GM18870 (cell line): ENCODE data around the gene RHO.

Experiments used
- ATAC-seq: cut with Tn5 transposase; IDR thresholded peaks from one replicate; pipeline ENCODE4 v1.9.1; 2021; ENCODE audit warnings: moderate library complexity; ENCODE audit not compliant: unreplicated experiment

Gene RHO

DNA sequence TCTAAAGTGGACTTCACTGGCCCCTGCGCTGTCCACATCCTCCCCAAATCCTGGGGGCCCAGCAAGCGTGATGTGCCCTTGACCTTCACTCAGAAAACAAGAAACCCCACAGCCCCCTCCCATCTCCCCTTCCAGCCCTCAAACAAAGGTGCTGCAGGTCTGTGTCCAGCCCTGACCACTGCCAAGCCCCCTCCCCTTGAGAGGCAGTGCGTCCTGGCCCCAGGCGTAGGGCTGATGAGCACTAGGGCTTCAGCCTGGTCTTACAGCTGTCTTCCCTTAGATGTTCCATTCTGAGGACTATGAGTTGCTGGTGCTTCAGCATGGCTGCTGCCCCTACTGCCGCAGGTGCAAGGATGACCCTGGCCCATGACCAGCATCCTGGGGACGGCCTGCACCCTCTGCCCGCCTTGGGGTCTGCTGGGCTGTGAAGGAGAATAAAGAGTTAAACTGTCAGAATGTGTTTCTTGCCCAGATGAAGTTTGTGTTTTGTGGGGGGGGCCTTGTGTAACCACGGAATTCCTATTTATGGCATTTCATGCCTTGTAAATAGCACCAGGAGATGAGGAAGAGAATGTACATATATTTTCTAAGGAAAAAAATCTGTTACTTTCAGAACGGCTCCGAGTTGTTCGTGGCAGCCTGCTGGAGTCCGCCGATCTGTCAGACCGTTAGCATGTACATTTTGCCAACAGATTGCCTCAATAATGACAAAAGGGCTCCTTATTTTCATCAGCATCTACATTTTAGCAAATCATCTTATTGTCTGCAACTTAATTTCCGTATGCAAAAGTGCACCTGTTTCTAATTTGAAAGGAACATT is 8.3 kb upstream of the RHO start:
- no peak for ATAC-seq

DNA sequence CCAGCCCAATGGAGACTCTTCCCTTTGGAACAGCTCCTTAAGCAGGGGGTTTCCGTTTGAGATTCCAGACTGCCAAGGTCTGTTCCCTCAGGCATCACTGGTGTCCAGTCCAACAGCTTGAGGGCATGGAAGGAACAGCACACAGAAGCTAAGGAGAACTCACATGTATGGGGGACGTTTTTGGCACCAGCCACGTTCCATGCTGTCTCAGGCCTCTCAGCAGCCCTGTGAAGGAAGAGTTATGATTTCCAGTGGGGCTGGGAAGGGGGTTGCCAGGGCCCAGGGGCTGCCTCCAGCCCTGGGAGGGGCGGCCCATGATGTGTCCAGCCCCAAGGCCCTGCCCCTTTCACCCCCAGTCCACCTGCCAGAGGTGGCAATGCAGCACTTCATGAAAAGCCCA is 7.5 kb upstream of the RHO start:
- no peak for ATAC-seq

DNA sequence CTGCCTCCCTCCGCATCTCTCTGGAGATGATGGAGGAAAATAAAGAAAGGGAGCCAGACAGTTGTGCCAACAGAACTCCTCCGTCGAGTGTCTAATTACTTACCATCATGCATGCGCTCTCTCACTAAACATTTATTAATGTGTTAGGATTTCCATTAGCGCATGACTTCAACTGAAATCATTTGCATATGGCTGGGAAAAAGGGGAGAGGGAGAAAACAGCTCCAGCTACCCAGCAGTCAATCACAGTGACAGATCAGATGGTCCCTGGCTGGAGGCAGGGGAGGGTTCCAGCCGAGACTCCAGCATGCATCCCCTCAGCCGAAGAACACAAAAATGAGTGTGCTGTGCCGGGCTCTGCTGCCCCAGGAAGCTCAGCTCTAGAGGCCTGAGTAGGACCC is 6.8 kb upstream of the RHO start:
- ATAC-seq = no peak

DNA sequence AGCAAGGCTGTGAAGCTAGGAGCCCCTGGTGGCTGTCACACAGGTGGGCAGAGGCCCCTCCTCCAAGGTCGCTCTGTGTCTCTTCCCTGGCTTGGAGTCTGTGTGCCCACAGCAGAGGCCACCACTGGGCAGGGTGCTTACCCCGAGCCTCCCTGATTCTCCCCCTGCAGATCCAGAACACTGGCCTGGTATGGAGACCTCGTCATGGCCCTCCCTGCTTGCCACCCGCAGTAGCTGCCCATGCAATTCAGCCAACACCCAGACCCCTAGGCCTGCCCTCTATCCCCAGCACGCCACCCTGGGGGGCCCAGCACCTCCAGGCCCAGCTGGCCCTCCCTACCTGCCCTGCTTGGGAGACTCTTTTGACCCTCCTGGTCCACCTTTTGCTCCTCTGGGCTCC is 5.5 kb upstream of the RHO start:
- ATAC-seq = no peak

DNA sequence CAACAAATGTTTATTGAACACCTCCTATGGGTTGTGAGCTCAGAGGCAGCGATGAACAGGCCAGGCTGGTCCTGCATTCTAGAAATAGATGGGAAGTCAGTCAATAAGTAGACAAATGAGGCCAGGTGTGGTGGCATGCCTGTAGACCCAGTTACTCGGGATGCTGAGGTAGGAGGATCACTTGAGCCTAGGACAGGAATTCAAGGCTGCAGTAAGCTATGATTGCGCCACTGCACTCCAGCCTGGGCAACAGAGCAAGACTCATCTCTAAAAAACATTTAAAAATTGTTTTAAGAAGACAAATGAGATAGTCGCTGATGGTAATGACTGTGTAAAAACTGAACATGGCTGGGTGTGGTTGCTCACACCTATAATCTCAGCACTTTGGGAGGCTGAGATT is 4.4 kb upstream of the RHO start:
- no peak for ATAC-seq

DNA sequence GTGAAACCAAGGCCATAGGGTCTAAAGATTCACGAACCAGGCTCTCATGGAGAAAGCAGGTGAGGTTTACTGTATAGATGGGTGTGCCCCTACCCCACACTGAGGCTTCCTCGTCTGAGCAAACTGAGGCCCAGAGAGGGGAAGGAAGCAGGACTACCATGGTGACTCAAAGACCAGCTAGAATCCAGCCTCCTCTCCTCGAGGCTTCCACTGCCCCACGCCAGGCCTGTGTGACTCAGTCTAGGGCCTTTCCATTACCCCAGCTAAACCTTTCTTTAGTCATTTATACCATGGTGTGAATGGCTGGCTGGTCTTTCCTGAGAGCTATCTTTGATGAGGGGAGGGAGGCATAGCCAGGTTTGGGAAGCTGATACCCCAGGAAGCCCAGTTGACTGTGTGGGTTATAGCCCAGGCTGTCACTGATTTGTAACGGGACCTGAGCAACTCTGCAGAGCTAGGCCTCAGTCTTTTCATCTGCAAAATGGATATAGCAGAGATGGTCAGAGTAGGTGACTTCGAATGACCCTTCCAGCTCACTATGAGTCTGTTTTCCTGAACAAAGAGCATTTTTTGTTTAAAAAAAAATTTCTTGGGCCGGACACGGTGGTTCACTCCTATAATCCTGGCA is 3.0 kb upstream of the RHO start:
- no peak for ATAC-seq

DNA sequence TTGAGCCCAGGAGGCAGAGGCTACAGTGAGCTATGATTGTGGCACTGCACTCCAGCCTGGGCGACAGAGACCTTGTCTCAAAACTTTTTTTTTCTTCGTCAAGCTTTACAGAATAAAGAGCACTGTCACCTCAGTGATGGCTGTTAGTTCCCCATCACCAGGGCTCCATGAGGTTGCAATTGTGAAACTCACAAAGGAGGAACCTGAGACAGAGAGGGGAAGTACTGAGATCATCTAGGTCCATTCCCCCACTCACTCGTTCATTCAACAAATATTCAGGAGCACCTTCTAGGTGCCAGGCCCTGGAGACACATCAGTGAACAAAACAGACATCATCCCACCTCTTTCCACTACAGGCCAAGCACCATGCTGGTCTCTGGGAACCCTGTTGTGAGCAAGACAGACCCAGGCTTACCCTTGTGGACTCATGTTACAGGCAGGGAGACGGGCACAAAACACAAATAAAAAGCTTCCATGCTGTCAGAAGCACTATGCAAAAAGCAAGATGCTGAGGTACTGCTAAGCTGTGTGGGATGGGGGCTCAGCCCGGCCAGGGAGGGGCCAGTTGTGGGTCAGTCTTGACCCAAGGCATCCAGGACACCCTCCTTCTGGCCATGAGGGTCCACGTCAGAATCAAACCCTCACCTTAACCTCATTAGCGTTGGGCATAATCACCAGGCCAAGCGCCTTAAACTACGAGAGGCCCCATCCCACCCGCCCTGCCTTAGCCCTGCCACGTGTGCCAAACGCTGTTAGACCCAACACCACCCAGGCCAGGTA is 2.1 kb upstream of the RHO start:
- ATAC-seq = no peak

DNA sequence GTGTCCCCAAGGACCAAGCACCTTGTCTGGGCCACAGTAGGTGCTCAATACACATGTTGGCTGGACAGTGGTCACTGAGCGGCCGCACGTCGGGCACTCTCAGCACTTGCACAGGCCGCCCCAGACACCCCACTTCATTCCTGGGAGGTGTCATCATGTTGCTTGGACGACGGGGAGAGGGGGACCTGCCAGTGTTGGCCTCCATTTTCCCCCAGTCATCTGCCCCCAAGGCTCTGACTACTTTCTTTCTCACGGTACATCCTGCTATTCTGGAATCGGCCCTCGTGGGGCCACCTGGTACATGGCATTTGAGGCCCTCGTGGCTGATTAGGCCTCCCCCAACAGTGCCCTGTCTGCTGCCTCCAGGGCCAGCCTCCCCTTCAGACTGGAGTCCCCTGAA is 1.2 kb upstream of the RHO start:
- no peak for ATAC-seq

DNA sequence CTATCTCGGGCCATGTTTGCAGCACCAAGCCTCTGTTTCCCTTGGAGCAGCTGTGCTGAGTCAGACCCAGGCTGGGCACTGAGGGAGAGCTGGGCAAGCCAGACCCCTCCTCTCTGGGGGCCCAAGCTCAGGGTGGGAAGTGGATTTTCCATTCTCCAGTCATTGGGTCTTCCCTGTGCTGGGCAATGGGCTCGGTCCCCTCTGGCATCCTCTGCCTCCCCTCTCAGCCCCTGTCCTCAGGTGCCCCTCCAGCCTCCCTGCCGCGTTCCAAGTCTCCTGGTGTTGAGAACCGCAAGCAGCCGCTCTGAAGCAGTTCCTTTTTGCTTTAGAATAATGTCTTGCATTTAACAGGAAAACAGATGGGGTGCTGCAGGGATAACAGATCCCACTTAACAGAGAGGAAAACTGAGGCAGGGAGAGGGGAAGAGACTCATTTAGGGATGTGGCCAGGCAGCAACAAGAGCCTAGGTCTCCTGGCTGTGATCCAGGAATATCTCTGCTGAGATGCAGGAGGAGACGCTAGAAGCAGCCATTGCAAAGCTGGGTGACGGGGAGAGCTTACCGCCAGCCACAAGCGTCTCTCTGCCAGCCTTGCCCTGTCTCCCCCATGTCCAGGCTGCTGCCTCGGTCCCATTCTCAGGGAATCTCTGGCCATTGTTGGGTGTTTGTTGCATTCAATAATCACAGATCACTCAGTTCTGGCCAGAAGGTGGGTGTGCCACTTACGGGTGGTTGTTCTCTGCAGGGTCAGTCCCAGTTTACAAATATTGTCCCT is 1.2 kb downstream of the RHO start:
- no peak for ATAC-seq

DNA sequence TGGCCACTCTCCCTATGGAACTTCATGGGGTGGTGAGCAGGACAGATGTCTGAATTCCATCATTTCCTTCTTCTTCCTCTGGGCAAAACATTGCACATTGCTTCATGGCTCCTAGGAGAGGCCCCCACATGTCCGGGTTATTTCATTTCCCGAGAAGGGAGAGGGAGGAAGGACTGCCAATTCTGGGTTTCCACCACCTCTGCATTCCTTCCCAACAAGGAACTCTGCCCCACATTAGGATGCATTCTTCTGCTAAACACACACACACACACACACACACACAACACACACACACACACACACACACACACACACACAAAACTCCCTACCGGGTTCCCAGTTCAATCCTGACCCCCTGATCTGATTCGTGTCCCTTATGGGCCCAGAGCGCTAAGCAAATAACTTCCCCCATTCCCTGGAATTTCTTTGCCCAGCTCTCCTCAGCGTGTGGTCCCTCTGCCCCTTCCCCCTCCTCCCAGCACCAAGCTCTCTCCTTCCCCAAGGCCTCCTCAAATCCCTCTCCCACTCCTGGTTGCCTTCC is 1.9 kb downstream of the RHO start:
- ATAC-seq = no peak

DNA sequence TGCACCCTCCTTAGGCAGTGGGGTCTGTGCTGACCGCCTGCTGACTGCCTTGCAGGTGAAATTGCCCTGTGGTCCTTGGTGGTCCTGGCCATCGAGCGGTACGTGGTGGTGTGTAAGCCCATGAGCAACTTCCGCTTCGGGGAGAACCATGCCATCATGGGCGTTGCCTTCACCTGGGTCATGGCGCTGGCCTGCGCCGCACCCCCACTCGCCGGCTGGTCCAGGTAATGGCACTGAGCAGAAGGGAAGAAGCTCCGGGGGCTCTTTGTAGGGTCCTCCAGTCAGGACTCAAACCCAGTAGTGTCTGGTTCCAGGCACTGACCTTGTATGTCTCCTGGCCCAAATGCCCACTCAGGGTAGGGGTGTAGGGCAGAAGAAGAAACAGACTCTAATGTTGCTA is 2.4 kb downstream of the RHO start:
- no peak for ATAC-seq

DNA sequence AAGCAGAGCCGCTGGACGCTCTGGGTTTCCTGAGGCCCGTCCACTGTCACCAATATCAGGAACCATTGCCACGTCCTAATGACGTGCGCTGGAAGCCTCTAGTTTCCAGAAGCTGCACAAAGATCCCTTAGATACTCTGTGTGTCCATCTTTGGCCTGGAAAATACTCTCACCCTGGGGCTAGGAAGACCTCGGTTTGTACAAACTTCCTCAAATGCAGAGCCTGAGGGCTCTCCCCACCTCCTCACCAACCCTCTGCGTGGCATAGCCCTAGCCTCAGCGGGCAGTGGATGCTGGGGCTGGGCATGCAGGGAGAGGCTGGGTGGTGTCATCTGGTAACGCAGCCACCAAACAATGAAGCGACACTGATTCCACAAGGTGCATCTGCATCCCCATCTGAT is 3.3 kb downstream of the RHO start:
- ATAC-seq = no peak

DNA sequence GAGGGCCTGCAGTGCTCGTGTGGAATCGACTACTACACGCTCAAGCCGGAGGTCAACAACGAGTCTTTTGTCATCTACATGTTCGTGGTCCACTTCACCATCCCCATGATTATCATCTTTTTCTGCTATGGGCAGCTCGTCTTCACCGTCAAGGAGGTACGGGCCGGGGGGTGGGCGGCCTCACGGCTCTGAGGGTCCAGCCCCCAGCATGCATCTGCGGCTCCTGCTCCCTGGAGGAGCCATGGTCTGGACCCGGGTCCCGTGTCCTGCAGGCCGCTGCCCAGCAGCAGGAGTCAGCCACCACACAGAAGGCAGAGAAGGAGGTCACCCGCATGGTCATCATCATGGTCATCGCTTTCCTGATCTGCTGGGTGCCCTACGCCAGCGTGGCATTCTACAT is 3.8 kb downstream of the RHO start:
- ATAC-seq = no peak

DNA sequence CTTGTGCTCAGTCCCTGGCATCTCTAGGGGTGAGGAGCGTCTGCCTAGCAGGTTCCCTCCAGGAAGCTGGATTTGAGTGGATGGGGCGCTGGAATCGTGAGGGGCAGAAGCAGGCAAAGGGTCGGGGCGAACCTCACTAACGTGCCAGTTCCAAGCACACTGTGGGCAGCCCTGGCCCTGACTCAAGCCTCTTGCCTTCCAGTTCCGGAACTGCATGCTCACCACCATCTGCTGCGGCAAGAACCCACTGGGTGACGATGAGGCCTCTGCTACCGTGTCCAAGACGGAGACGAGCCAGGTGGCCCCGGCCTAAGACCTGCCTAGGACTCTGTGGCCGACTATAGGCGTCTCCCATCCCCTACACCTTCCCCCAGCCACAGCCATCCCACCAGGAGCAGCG is 5.0 kb downstream of the RHO start:
- no peak for ATAC-seq

DNA sequence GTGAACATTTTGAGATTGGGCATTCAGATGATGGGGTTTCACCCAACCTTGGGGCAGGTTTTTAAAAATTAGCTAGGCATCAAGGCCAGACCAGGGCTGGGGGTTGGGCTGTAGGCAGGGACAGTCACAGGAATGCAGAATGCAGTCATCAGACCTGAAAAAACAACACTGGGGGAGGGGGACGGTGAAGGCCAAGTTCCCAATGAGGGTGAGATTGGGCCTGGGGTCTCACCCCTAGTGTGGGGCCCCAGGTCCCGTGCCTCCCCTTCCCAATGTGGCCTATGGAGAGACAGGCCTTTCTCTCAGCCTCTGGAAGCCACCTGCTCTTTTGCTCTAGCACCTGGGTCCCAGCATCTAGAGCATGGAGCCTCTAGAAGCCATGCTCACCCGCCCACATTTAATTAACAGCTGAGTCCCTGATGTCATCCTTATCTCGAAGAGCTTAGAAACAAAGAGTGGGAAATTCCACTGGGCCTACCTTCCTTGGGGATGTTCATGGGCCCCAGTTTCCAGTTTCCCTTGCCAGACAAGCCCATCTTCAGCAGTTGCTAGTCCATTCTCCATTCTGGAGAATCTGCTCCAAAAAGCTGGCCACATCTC is 6.1 kb downstream of the RHO start:
- ATAC-seq = no peak

DNA sequence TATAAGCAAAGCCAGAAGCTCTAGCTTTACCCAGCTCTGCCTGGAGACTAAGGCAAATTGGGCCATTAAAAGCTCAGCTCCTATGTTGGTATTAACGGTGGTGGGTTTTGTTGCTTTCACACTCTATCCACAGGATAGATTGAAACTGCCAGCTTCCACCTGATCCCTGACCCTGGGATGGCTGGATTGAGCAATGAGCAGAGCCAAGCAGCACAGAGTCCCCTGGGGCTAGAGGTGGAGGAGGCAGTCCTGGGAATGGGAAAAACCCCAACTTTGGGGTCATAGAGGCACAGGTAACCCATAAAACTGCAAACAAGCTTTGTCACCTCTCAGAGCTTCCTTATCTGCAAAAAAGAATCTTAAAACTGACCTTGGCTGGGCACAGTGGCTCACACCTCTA is 6.6 kb downstream of the RHO start:
- ATAC-seq = no peak

DNA sequence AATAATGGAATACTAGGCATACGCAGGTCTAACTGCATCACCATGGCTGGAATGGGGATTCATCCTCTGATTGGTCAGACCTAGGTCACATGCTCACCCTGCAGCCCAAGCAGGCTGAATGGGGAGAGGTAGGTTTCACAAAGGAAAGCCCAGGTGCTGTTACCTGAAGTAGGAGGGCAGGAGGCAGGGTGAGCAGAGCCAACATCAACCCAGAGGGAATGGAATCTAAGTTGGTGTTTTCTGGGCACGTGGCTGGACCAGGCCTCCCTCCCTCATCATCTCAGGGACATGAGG is 7.9 kb downstream of the RHO start:
- ATAC-seq = no peak

DNA sequence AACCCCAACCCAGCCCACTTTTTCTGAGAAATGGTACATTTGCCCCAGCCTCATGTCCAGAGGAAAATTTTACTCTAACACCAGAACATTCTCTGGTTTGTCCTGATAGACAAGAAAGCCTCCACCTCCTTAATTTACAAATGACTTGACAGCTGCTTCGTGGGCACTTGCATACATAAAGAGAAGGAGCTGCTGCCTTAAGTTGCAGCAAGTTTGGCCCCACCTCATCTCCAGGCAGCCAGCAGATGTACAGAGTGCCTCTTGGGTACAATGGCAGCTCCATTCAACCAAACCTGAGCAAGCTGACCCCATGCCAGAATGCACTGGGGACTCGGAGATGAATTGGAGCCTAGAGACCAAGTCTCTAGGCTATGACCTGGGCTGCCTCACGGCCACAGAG is 8.4 kb downstream of the RHO start:
- no peak for ATAC-seq

DNA sequence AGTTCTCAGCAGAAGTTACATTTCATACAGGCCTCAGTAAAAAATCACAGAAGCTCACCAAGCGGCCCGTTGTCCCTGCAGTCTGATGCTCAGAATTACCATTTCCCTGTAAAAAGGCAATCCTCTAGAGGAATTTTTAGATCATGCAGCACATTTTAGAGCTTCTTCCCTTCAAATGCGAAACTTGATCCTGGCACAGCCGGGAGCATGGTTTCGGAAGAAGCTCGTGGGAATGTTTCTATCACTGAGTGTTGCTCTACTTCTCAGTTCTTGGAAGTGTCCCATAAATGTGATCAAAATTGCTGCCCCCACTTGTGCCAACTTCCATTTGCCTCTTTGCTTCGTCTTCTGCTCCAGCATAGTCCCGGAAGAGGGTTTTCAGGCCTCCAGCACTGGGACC is 10.8 kb downstream of the RHO start:
- no peak for ATAC-seq

DNA sequence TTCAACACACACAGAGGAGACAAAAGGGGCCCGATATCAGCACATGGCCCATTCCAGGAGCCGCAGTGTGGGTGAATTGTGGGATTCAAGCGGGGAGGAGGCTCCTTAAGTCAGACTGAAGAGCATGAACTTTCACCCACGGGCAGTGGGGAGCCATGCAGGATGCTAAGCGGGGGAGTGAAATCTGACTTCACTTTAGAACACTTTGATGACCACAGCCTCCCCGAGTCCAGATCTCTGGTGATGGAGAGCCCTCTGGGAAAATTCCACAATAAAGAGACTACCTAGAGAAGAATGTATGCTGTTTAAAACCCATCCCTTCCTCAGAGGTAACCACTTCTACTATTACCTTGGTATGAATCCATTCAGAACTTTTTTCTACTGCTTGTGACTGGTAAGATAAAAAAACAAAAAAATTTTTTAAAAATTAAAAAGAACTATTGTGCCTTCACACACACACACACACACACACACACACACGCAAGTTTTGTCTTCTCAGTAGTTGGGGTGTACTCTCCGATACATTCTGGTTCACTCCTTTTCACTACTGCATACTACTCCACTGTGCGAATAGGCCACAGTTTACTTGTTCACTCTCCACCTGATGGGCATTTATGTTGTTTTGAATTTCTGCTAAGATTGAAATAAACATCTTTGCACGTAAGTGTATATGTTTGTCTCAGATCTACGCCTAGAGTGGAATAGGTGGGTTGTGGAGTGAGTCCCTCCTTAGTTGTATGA is 12.5 kb downstream of the RHO start:
- no peak for ATAC-seq
